Camera-type eye (tissue), 1 donor: ENCODE results near the gene GPR17. TPM values are rescaled to one million over a fixed set of nuclear protein-coding genes. Genes with fewer than 3 reads are reported as not detected.

Experiments used
- total RNA-seq: library from RNA; depleted of rRNA; stranded (reverse); fragments of >200 nt; gene quantifications from one replicate; pipeline ENCODE4 v1.2.3, GENCODE V29; 2014

GPR17 gene, protein sequence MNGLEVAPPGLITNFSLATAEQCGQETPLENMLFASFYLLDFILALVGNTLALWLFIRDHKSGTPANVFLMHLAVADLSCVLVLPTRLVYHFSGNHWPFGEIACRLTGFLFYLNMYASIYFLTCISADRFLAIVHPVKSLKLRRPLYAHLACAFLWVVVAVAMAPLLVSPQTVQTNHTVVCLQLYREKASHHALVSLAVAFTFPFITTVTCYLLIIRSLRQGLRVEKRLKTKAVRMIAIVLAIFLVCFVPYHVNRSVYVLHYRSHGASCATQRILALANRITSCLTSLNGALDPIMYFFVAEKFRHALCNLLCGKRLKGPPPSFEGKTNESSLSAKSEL
- 0.49 TPM for total RNA-seq

GRCh38 chr2:127645395-127646291 lies at the start of gene GPR17:
TSS of gene GPR17 (plus strand) at chr2:127646153. CDS start at chr2:127650736, 4,583 bp downstream.

GRCh38 chr2:127675331-127676261 lies 29.6 kb downstream of the GPR17 start, which contains the start of gene LIMS2:
TSS of gene LIMS2 (minus strand) at chr2:127675530. CDS start at chr2:127675024, 506 bp downstream.

GRCh38 chr2:127701193-127701650 lies 55.3 kb downstream of the GPR17 start, which contains the start of gene SFT2D3:
TSS of gene SFT2D3 (plus strand) at chr2:127701497. CDS start at chr2:127701529, 32 bp downstream.

Other genes starting within 250 kb of the GPR17 start
- gene PROC, start 227.7 kb upstream of the GPR17 start, total RNA-seq = not detected
- 47.4 TPM for gene IWS1, start 119.7 kb upstream of the GPR17 start, total RNA-seq
- 0.60 TPM for gene MYO7B, start 110.5 kb upstream of the GPR17 start, total RNA-seq
- gene LIMS2, start 29.4 kb downstream of the GPR17 start, total RNA-seq = 11.2 TPM
- 12.0 TPM for gene SFT2D3, start 55.3 kb downstream of the GPR17 start, total RNA-seq
- 97.8 TPM for gene WDR33, start 165.0 kb downstream of the GPR17 start, total RNA-seq
- 32.2 TPM for gene POLR2D, start 212.0 kb downstream of the GPR17 start, total RNA-seq
- gene AMMECR1L, start 239.8 kb downstream of the GPR17 start, total RNA-seq = 19.6 TPM